Colonic mucosa (tissue), 4 donors: Measurements from ENCODE around the gene TRIM44. TPM values are rescaled to one million over a fixed set of nuclear protein-coding genes. Genes with fewer than 3 reads are reported as not detected.

ENCODE experiments used
- DNase-seq: peaks from one replicate; pipeline ENCODE4 v3.0.0-alpha.2; 2020
- H3K27ac ChIP-seq: fragments of 200-600 bp; one replicate; pipeline ENCODE4 v1.8.0; 2021
- H3K27me3 ChIP-seq: fragments of 200-600 bp; one replicate; pipeline ENCODE4 v1.8.0; 2021
- H3K36me3 ChIP-seq: fragments of 200-600 bp; one replicate; pipeline ENCODE4 v1.8.0; 2021
- H3K4me1 ChIP-seq: fragments of 200-600 bp; one replicate; pipeline ENCODE4 v1.8.0; 2021; ENCODE audit warnings: mild to moderate bottlenecking
- H3K4me3 ChIP-seq: fragments of 200-600 bp; one replicate; pipeline ENCODE4 v1.8.0; 2021
- H3K9ac ChIP-seq, 2 donors: one replicate each; pipeline ENCODE4 v1.7.0; 2013; ENCODE audit warnings: control low read depth in 2 of 2, low read depth in 2 of 2, low read length in 2 of 2
- H3K9me3 ChIP-seq: fragments of 200-600 bp; one replicate; pipeline ENCODE4 v1.8.0; 2021
- CTCF ChIP-seq: fragments of 200-600 bp; IDR thresholded peaks from one replicate; pipeline ENCODE4 v1.8.0; 2022; ENCODE audit warnings: antibody characterized with exemption, mild to moderate bottlenecking
- intact Hi-C: fragments of 100-400 bp; cut with DNase I; formaldehyde crosslinking; loops from one replicate; pipeline ENCODE4 v1.14.1; 2022
- total RNA-seq, 2 donors: library from RNA; stranded (reverse); fragmentation: NEBNext Ultra II Directional in 1 of 2; extraction: Animal tissue kit (Norgen Biotek cat#: 25700) in 1 of 2; gene quantifications; one replicate each; pipeline ENCODE4 v1.2.1, GENCODE V29; 2021
- donor health status: healthy.
- donor health status: DM: no; HTN: no; CAD: no.
- donor health status: DM: no; HTN: no; CAD: no.

TRIM44 gene
- total RNA-seq, 2 donors from 2014 or later = 38.8 to 47.0 TPM

- Histone ChIP-seq H3K9ac (no peak overlapping the region), H3K27me3 (no peaks in the 10 kb centered on the region), H3K9me3 (no peaks in the 10 kb centered on the region), H3K36me3 (no peaks in the 10 kb centered on the region), H3K4me3 (no peak overlapping the region), H3K27ac (no peak overlapping the region), H3K4me1 (no peaks in the 10 kb centered on the region)
- intact Hi-C loops = no loop called here
- TF ChIP-seq CTCF = no peak
- no peak for DNase-seq
Observed at GRCh38 chr11:35783809-35784208, 121.2 kb downstream of the TRIM44 start.

- Histone ChIP-seq H3K9ac (no peak overlapping the region), H3K27me3 (no peaks in the 10 kb centered on the region), H3K4me3 (no peak overlapping the region), H3K4me1 (no peaks in the 10 kb centered on the region), H3K27ac (no peak overlapping the region), H3K36me3 (no peaks in the 10 kb centered on the region), H3K9me3 (no peaks in the 10 kb centered on the region)
- intact Hi-C loops = no loop called here
- no peak for DNase-seq
- TF ChIP-seq CTCF = no peak
Observed at GRCh38 chr11:35784699-35785098, 122.1 kb downstream of the TRIM44 start.

GRCh38 chr11:35785287-35786167 lies 123.0 kb downstream of the TRIM44 start:
- TF ChIP-seq CTCF = no peak
- no peak overlapping the region for H3K27ac ChIP-seq

GRCh38 chr11:35786188-35786587 lies 123.6 kb downstream of the TRIM44 start:
- DNase-seq = no peak
- Histone ChIP-seq H3K27me3 (no peaks in the 10 kb centered on the region), H3K9me3 (no peaks in the 10 kb centered on the region), H3K4me1 (no peaks in the 10 kb centered on the region), H3K36me3 (no peaks in the 10 kb centered on the region), H3K9ac (no peak overlapping the region), H3K4me3 (no peak overlapping the region), H3K27ac (no peak overlapping the region)
- intact Hi-C loops = no loop called here
- TF ChIP-seq CTCF = no peak

More at GRCh38 chr11:35785287-35786167, 123.0 kb downstream of the TRIM44 start:
- no peaks in the 10 kb centered on the region for H3K9me3 ChIP-seq
- no peaks in the 10 kb centered on the region for H3K4me1 ChIP-seq
- H3K4me3 ChIP-seq = no peak overlapping the region
- no peaks in the 10 kb centered on the region for H3K36me3 ChIP-seq
- intact Hi-C loops = no loop called here
- no peak for DNase-seq
- H3K27me3 ChIP-seq = no peaks in the 10 kb centered on the region
- no peak overlapping the region for H3K9ac ChIP-seq

- no peak overlapping the region for H3K27ac ChIP-seq
- no peaks in the 10 kb centered on the region for H3K4me1 ChIP-seq
- intact Hi-C loops = no loop called here
- no peak overlapping the region for H3K4me3 ChIP-seq
- no peak for TF ChIP-seq CTCF
- H3K27me3 ChIP-seq = no peaks in the 10 kb centered on the region
- H3K36me3 ChIP-seq = no peaks in the 10 kb centered on the region
- no peak overlapping the region for H3K9ac ChIP-seq
- no peak for DNase-seq
- no peaks in the 10 kb centered on the region for H3K9me3 ChIP-seq
Observed at GRCh38 chr11:35787013-35787504, 124.5 kb downstream of the TRIM44 start.
